ENCODE results near the gene PPEF2. TPM values are rescaled to one million over a fixed set of nuclear protein-coding genes. Genes with fewer than 3 reads are reported as not detected.

PPEF2 gene
- total and polyA plus RNA-seq, 10 of the 15 experiments (the other 5 are each of a cell fraction or from before 2014, with no cell fraction given): not detected

DNA sequence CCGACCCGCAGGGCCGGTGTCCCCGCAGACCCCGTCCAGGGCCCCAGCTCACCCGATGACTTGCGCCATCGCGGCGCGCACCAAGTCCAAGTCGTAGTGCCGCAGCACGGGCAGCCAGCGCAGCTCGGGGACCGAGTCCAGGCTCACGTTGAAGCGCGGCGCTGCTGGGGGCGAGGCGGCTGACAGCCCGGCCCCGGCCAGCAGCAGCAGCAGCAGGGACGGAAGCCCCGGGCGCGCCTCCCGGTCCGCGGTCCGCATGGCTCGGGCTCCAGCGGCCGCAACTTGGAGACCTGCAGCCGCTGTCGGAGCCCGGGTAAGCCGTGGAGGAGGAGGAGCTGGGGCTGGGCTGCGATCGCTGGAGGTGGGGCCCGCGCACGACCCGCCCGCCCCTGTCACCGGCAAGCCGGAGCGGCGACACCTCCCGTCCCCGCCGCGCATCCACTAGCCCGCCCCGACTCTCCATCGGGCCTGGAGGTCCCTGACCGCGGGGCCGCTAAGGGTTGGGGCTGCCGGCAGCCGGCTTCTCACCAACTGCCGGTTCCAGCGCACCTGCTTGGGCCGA lies 38.5 kb upstream of the PPEF2 start, which contains the start of gene NAAA:
TSS of gene NAAA (minus strand) at position 322 of the 562 bp plus-strand sequence. CDS start at position 258, 64 bp downstream.
- WGBS (ENCODE audit: insufficient coverage, insufficient replicate concordance, low lambda C conversion rate, missing lambda C conversion rate): 2% methylated on average over 53 of the region's 66 CpGs
- intact Hi-C loops (cut with micrococcal nuclease; ENCODE audit: unreplicated experiment): no loop called here
- Histone ChIP-seq H3K27ac (ENCODE audit: control insufficient read depth, insufficient read depth) (no peak within 1 kb of the TSS), H3K9me3 (replicated peaks; ENCODE audit: control insufficient read depth, insufficient read depth, low read length) (no peaks in the 10 kb centered on the region), H3K36me3 (ENCODE audit: control insufficient read depth in 2 of 2, insufficient read depth in 2 of 2, low read length in 1 of 2) (no peaks in the 10 kb centered on the region), H2AFZ (ENCODE audit: control insufficient read depth, low read depth, low read length) (peak within 1 kb of the TSS; percentile 92), H3K27me3 (replicated peaks in 1 of 2; ENCODE audit: control insufficient read depth in 2 of 2, insufficient read depth in 2 of 2, low read length in 1 of 2) (no peaks in the 10 kb centered on the region), H3K4me1 (ENCODE audit: control insufficient read depth, insufficient read depth, low read length) (no peaks in the 10 kb centered on the region), H3K4me2 (ENCODE audit: control insufficient read depth, insufficient read depth) (peak within 1 kb of the TSS; percentile 98), H3K4me3 (peak within 1 kb of the TSS; percentile 81), H3K79me2 (ENCODE audit: control insufficient read depth, insufficient read depth, low read length) (no peaks in the 10 kb centered on the region), H4K20me1 (ENCODE audit: control insufficient read depth, insufficient read depth) (no peaks in the 10 kb centered on the region), H3K9ac (ENCODE audit: control insufficient read depth, insufficient read depth, low read length) (peak within 1 kb of the TSS; percentile 67)
- TF ChIP-seq E2F8 (IDR thresholded peaks at IDR 0.05; ENCODE audit: low read depth, partially characterized antibody): no peak
- TF ChIP-seq HDAC6 (IDR thresholded peaks at IDR 0.05; ENCODE audit: unreplicated experiment): peak; percentile 88
- TF ChIP-seq NR2F1 (conservative IDR thresholded peaks at IDR 0.05): no peak
- TF ChIP-seq, protein P1, sequence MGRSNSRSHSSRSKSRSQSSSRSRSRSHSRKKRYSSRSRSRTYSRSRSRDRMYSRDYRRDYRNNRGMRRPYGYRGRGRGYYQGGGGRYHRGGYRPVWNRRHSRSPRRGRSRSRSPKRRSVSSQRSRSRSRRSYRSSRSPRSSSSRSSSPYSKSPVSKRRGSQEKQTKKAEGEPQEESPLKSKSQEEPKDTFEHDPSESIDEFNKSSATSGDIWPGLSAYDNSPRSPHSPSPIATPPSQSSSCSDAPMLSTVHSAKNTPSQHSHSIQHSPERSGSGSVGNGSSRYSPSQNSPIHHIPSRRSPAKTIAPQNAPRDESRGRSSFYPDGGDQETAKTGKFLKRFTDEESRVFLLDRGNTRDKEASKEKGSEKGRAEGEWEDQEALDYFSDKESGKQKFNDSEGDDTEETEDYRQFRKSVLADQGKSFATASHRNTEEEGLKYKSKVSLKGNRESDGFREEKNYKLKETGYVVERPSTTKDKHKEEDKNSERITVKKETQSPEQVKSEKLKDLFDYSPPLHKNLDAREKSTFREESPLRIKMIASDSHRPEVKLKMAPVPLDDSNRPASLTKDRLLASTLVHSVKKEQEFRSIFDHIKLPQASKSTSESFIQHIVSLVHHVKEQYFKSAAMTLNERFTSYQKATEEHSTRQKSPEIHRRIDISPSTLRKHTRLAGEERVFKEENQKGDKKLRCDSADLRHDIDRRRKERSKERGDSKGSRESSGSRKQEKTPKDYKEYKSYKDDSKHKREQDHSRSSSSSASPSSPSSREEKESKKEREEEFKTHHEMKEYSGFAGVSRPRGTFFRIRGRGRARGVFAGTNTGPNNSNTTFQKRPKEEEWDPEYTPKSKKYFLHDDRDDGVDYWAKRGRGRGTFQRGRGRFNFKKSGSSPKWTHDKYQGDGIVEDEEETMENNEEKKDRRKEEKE (IDR thresholded peaks at IDR 0.05): no peak
- TF ChIP-seq, protein P2, sequence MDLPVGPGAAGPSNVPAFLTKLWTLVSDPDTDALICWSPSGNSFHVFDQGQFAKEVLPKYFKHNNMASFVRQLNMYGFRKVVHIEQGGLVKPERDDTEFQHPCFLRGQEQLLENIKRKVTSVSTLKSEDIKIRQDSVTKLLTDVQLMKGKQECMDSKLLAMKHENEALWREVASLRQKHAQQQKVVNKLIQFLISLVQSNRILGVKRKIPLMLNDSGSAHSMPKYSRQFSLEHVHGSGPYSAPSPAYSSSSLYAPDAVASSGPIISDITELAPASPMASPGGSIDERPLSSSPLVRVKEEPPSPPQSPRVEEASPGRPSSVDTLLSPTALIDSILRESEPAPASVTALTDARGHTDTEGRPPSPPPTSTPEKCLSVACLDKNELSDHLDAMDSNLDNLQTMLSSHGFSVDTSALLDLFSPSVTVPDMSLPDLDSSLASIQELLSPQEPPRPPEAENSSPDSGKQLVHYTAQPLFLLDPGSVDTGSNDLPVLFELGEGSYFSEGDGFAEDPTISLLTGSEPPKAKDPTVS (IDR thresholded peaks at IDR 0.05; ENCODE audit: low read depth, low read length): no peak
- no peak for TF ChIP-seq RCOR1 (conservative IDR thresholded peaks at IDR 0.05; ENCODE audit: low read depth, low read length)
- no peak for TF ChIP-seq SMAD1 (IDR thresholded peaks at IDR 0.05; ENCODE audit: low read depth, partially characterized antibody)
- no peak for TF ChIP-seq ZNF207 (IDR thresholded peaks at IDR 0.05; ENCODE audit: borderline replicate concordance)
- TF ChIP-seq YY1 (IDR thresholded peaks at IDR 0.05; ENCODE audit: low read depth, low read length): 0 out of 2 replicates have a peak, but pooled peaks have one; percentile 22
- TF ChIP-seq HCFC1 (IDR thresholded peaks at IDR 0.05; ENCODE audit: low read length): no peak
- no peak for TF ChIP-seq ATF3 (IDR thresholded peaks at IDR 0.05; ENCODE audit: borderline replicate concordance, extremely low read depth, low read depth, low read length)
- TF ChIP-seq POLR2A (IDR thresholded peaks at IDR 0.05; ENCODE audit: low read depth, low read length): peak; percentile 60; the same call in 1 of the 2 replicates
- TF ChIP-seq ZNF24 (IDR thresholded peaks at IDR 0.05): no peak
- TF ChIP-seq BACH1 (IDR thresholded peaks at IDR 0.05; ENCODE audit: borderline replicate concordance): peak; percentile 12; the same call in 1 of the 2 replicates
- no peak for TF ChIP-seq FOS (IDR thresholded peaks at IDR 0.05; ENCODE audit: borderline replicate concordance, extremely low read depth, insufficient read length)
- no peak for DNase-seq (ENCODE audit: low read depth, low spot score)
- BruUV-seq (replicated peaks): no TSS peak
- ChIA-PET POLR2A (no interaction called here), RAD21 (ENCODE audit: unreplicated experiment) (no interaction called here), CTCF (interaction anchor here (1.2 kb wide), 1 partner anchor 12 kb away, joined by 3 read pairs; no protein-coding TSS in a partner anchor), SMC1A (ENCODE audit: uncharacterized antibody, unreplicated experiment) (no interaction called here)
- peak; percentile 82 for ATAC-seq
- in situ Hi-C loops (cut with MboI): no loop called here
- no peak for FAIRE-seq

Data from GM12878 (cell line).